Mesothelial cell of epicardium (in vitro differentiated cells): ENCODE results near the gene S1PR5. TPM values are rescaled to one million over a fixed set of nuclear protein-coding genes. Genes with fewer than 3 reads are reported as not detected.

Experiments
- DNase-seq, 2 experiments: peaks; one replicate each; pipeline ENCODE4 v3.0.0; 2021; ENCODE audit warnings: low spot score in 2 of 2; ENCODE audit not compliant: unreplicated experiment in 2 of 2
- H3K27ac Mint-ChIP-seq: 2 replicates; pipeline ENCODE4 v1.8.0; 2021; ENCODE audit warnings: mixed read lengths
- H3K27me3 Mint-ChIP-seq: 2 replicates; pipeline ENCODE4 v1.8.0; 2021; ENCODE audit warnings: low read depth, mixed read lengths
- H3K36me3 Mint-ChIP-seq: 2 replicates; pipeline ENCODE4 v1.8.0; 2021; ENCODE audit warnings: mixed read lengths
- H3K4me1 Mint-ChIP-seq: 2 replicates; pipeline ENCODE4 v1.8.0; 2021; ENCODE audit warnings: mixed read lengths
- H3K4me3 Mint-ChIP-seq: 2 replicates; pipeline ENCODE4 v1.8.0; 2021; ENCODE audit warnings: mild to moderate bottlenecking, moderate library complexity, mixed read lengths
- H3K9me3 Mint-ChIP-seq: 2 replicates; pipeline ENCODE4 v1.8.0; 2021; ENCODE audit warnings: mixed read lengths
- CTCF ChIP-seq: fragments of 200-600 bp; sonication (generic); IDR thresholded peaks from one replicate; pipeline ENCODE4 v1.5.0; 2021; ENCODE audit warnings: antibody characterized with exemption; ENCODE audit not compliant: unreplicated experiment
- total RNA-seq: library from RNA; stranded (reverse); gene quantifications from 3 replicates; pipeline ENCODE4 v1.2.1, GENCODE V29; 2021

The S1PR5 gene
- total RNA-seq = 2.2 to 2.4 TPM (median 2.4 TPM) in 3 replicates

GRCh38 chr19:10517361-10517759, at the start of gene S1PR5:
TSS of gene S1PR5 (minus strand) at chr19:10517447. CDS start at chr19:10515011, 2,436 bp downstream.
- DNase-seq = peak in 1 of 2 experiments; percentile 48
- H3K4me1 Mint-ChIP-seq = peaks cover 20% of the 10 kb centered on the region
- no peaks in the 10 kb centered on the region for H3K9me3 Mint-ChIP-seq
- peak within 1 kb of the TSS; percentile 73 for H3K27ac Mint-ChIP-seq
- peaks cover 74% of the 10 kb centered on the region for H3K27me3 Mint-ChIP-seq
- peak within 1 kb of the TSS; percentile 71 for H3K4me3 Mint-ChIP-seq
- no peak for TF ChIP-seq CTCF
- no peaks in the 10 kb centered on the region for H3K36me3 Mint-ChIP-seq

GRCh38 chr19:10566658-10567410, 49.6 kb upstream of the S1PR5 start:
- no peaks in the 10 kb centered on the region for H3K27me3 Mint-ChIP-seq
- no peaks in the 10 kb centered on the region for H3K9me3 Mint-ChIP-seq
- peak overlapping the region; percentile 54 for H3K27ac Mint-ChIP-seq
- peak overlapping the region; percentile 87 for H3K4me3 Mint-ChIP-seq
- DNase-seq = no peak
- TF ChIP-seq CTCF = no peak
- no peaks in the 10 kb centered on the region for H3K36me3 Mint-ChIP-seq
- H3K4me1 Mint-ChIP-seq = peaks cover 38% of the 10 kb centered on the region

- no peaks in the 10 kb centered on the region for H3K9me3 Mint-ChIP-seq
- peak overlapping the region; percentile 87 for H3K4me3 Mint-ChIP-seq
- no peak for DNase-seq
- H3K4me1 Mint-ChIP-seq = peaks cover 38% of the 10 kb centered on the region
- H3K36me3 Mint-ChIP-seq = no peaks in the 10 kb centered on the region
- H3K27me3 Mint-ChIP-seq = no peaks in the 10 kb centered on the region
- H3K27ac Mint-ChIP-seq = peak overlapping the region; percentile 91
- no peak for TF ChIP-seq CTCF
Measured at GRCh38 chr19:10566408-10566657, 49.1 kb upstream of the S1PR5 start.

- H3K9me3 Mint-ChIP-seq = no peaks in the 10 kb centered on the region
- H3K27me3 Mint-ChIP-seq = no peaks in the 10 kb centered on the region
- TF ChIP-seq CTCF = peak; percentile 71
- H3K27ac Mint-ChIP-seq = peak within 1 kb of the TSS; percentile 91
- peak within 1 kb of the TSS; percentile 87 for H3K4me3 Mint-ChIP-seq
- H3K36me3 Mint-ChIP-seq = no peaks in the 10 kb centered on the region
- peak; percentile 97 to 98 for DNase-seq
- H3K4me1 Mint-ChIP-seq = peaks cover 38% of the 10 kb centered on the region
Measured at GRCh38 chr19:10565567-10566407, 48.5 kb upstream of the S1PR5 start, which contains the start of gene KRI1. TSS of gene KRI1 (minus strand) at chr19:10566010. CDS start at chr19:10565999, 11 bp downstream.

- Mint-ChIP-seq H3K9me3 (no peaks in the 10 kb centered on the region), H3K36me3 (peaks cover 2% of the 10 kb centered on the region), H3K4me1 (peaks cover 38% of the 10 kb centered on the region), H3K4me3 (peak overlapping the region; percentile 87), H3K27ac (peak overlapping the region; percentile 89), H3K27me3 (no peaks in the 10 kb centered on the region)
- TF ChIP-seq CTCF = no peak
- DNase-seq = peak in 1 of 2 experiments; percentile 43
Measured at GRCh38 chr19:10565028-10565566, 47.9 kb upstream of the S1PR5 start.
